Smooth muscle cell (in vitro differentiated cells): ENCODE results near the gene SLC22A5. TPM values are rescaled to one million over a fixed set of nuclear protein-coding genes. Genes with fewer than 3 reads are reported as not detected.
"Not testable (repeated sequence)": the region's sequence is repeated elsewhere in the genome, so short reads cannot be mapped to it uniquely, and the experiment has no call there.

Source experiments
- DNase-seq: peaks from one replicate; lab custom pipeline; 2025; ENCODE audit not compliant: unreplicated experiment; lab: John Stamatoyannopoulos, UW
- H2AFZ ChIP-seq: fragments of 200-600 bp; sonication (generic); 2 replicates; pipeline ENCODE4 v1.6.0; 2016; ENCODE audit warnings: antibody characterized with exemption, low read depth, mild to moderate bottlenecking
- H3F3A ChIP-seq: fragments of 200-600 bp; sonication (generic); 2 replicates; pipeline ENCODE4 v1.6.0; 2017; ENCODE audit warnings: antibody characterized with exemption, low read depth
- H3K27ac ChIP-seq: fragments of 200-600 bp; sonication (generic); 2 replicates; pipeline ENCODE4 v1.5.1; 2016; ENCODE audit warnings: low read depth, mild to moderate bottlenecking
- H3K27me3 ChIP-seq: fragments of 200-600 bp; sonication (generic); 2 replicates; pipeline ENCODE4 v1.6.1; 2016; ENCODE audit warnings: low read depth, mild to moderate bottlenecking
- H3K36me3 ChIP-seq: fragments of 200-600 bp; sonication (generic); 2 replicates; pipeline ENCODE4 v1.5.1; 2016; ENCODE audit warnings: low read depth
- H3K4me1 ChIP-seq: fragments of 200-600 bp; sonication (generic); 2 replicates; pipeline ENCODE4 v1.5.1; 2016; ENCODE audit warnings: low read depth
- H3K4me2 ChIP-seq: fragments of 200-600 bp; sonication (generic); 2 replicates; pipeline ENCODE4 v1.6.0; 2016; ENCODE audit warnings: mild to moderate bottlenecking
- H3K4me3 ChIP-seq: fragments of 200-600 bp; sonication (generic); 2 replicates; pipeline ENCODE4 v1.5.1; 2016; ENCODE audit warnings: mild to moderate bottlenecking
- H3K79me2 ChIP-seq: fragments of 200-600 bp; sonication (generic); 2 replicates; pipeline ENCODE4 v1.6.0; 2016; ENCODE audit warnings: low read depth, mild to moderate bottlenecking
- H3K9ac ChIP-seq: fragments of 200-600 bp; sonication (generic); 2 replicates; pipeline ENCODE4 v1.6.0; 2016; ENCODE audit warnings: low read depth
- H3K9me3 ChIP-seq: fragments of 200-600 bp; sonication (generic); replicated peaks from 2 replicates; pipeline ENCODE4 v1.5.1; 2016; ENCODE audit warnings: low read depth
- H4K20me1 ChIP-seq: fragments of 200-600 bp; sonication (generic); 2 replicates; pipeline ENCODE4 v1.6.0; 2016; ENCODE audit warnings: low read depth
- WGBS: methylation state at CpG from one replicate; pipeline ENCODE4 v1.1.7; 2016; ENCODE audit warnings: low lambda C conversion rate; 5-methylcytosine and 5-hydroxymethylcytosine counted together
- polyA plus RNA-seq: library from polyadenylated mRNA; unstranded; fragments of >200 nt; fragmentation: Nextera tagmentation; extraction: Ambion mirVana; gene quantifications from 2 replicates; pipeline ENCODE4 v1.2.1, GENCODE V29; 2016
- total RNA-seq: library from RNA; depleted of rRNA; stranded (reverse); fragments of >200 nt; gene quantifications from 2 replicates; pipeline ENCODE4 v1.2.3, GENCODE V29; 2014
- TF ChIP-seq, protein P1 (sequence below): fragments of 200-600 bp; sonication (generic); IDR thresholded peaks from 2 replicates; pipeline ENCODE4 v1.5.1; 2017; ENCODE audit warnings: borderline replicate concordance, mild to moderate bottlenecking, antibody characterized with exemption; ENCODE audit not compliant: insufficient read depth, poor library complexity, severe bottlenecking

SLC22A5 gene
- total and polyA plus RNA-seq, 2 experiments from 2014 or later, result 1.5 to 4.6 TPM

DNA sequence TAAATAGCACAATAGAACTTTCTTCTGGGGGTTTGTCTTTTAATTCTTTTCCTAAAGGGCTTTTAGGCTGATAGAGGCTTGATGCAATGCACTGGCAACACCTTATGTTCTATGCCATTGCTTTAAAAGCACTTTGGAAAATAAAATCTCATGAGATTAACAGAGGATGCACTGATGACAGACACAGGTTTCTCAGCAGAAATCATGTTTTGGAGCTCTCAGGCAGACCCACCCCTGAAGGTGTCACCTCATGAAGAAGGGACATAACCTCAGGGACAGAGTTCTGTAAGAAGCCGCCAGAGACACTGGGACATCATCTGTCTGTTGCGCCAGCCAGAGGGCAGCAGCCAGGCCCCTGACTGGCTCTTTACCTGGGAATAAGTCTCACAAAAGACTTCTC is 27.7 kb downstream of the SLC22A5 start:
- Histone ChIP-seq H3K9ac (no peak overlapping the region), H3F3A (no peaks in the 10 kb centered on the region), H3K27ac (no peak overlapping the region), H3K27me3 (peaks cover 4% of the 10 kb centered on the region), H3K79me2 (no peaks in the 10 kb centered on the region), H2AFZ (no peak overlapping the region), H3K4me2 (no peak overlapping the region), H3K4me3 (no peak overlapping the region), H3K36me3 (no peaks in the 10 kb centered on the region), H3K9me3 (no peaks in the 10 kb centered on the region), H3K4me1 (no peaks in the 10 kb centered on the region), H4K20me1 (no peaks in the 10 kb centered on the region)
- TF ChIP-seq, protein P1, sequence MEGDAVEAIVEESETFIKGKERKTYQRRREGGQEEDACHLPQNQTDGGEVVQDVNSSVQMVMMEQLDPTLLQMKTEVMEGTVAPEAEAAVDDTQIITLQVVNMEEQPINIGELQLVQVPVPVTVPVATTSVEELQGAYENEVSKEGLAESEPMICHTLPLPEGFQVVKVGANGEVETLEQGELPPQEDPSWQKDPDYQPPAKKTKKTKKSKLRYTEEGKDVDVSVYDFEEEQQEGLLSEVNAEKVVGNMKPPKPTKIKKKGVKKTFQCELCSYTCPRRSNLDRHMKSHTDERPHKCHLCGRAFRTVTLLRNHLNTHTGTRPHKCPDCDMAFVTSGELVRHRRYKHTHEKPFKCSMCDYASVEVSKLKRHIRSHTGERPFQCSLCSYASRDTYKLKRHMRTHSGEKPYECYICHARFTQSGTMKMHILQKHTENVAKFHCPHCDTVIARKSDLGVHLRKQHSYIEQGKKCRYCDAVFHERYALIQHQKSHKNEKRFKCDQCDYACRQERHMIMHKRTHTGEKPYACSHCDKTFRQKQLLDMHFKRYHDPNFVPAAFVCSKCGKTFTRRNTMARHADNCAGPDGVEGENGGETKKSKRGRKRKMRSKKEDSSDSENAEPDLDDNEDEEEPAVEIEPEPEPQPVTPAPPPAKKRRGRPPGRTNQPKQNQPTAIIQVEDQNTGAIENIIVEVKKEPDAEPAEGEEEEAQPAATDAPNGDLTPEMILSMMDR, result no peak
- 90% methylated on average over 2 of the region's 2 CpGs for WGBS
- DNase-seq, result no peak

DNA sequence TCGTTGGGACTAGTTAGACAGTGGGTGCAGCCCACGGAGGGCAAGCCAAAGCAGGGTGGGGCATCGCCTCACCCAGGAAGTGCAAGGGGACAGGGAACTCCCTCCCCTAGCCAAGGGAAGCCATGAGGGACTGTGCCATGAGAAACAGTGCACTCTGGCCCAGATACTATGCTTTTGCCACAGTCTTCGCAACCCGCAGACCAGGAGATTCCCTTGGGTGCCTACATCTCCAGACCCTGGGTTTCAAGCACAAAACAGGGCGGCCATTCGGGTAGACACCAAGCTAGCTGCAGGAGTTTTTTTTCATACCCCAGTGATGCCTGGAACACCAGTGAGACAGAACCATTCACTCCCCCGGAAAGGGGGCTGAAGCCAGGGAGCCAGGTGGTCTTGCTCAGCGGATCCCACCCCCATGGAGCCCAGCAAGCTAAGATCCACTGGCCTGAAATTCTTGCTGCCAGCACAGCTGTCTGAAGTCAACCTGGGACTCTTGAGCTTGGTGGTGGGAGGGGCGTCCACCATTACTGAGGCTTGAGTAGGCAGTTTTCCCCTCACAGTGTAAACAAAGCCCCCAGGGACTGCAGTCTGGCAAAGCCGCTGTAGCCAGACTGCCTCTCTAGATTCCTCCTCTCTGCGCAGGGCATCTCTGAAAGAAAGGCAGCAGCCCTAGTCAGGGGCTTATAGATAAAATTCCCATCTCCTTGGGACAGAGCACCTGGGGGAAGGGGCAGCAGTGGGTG is 28.6 kb downstream of the SLC22A5 start:
- not testable (repeated sequence) for H4K20me1 ChIP-seq, H3K4me2 ChIP-seq, H3K79me2 ChIP-seq, H3K9ac ChIP-seq, H3K36me3 ChIP-seq, H2AFZ ChIP-seq, H3K27ac ChIP-seq, H3K4me1 ChIP-seq, H3F3A ChIP-seq, H3K4me3 ChIP-seq, H3K27me3 ChIP-seq, H3K9me3 ChIP-seq, DNase-seq
- 81% methylated on average over 12 of the region's 12 CpGs for WGBS

DNA sequence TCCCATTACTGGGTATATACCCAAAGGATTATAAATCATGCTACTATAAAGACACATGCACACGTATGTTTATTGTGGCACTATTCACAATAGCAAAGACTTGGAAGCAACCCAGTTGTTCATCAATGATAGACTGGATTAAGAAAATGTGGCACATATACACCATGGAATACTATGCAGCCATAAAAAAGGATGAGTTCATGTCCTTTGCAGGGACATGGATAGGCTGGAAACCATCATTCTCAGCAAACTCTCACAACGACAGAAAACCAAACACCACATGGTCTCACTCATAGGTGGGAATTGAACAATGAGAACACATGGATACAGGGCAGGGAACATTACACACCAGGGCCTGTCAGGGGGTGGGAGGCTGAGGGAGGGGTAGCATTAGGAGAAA is 34.5 kb downstream of the SLC22A5 start:
- not testable (repeated sequence) for H3K36me3 ChIP-seq, H3K9me3 ChIP-seq, H3K4me1 ChIP-seq, H2AFZ ChIP-seq, H3K4me2 ChIP-seq, H3K79me2 ChIP-seq, H3F3A ChIP-seq, H4K20me1 ChIP-seq, H3K4me3 ChIP-seq, H3K9ac ChIP-seq, DNase-seq, H3K27ac ChIP-seq
- WGBS, result 83% methylated on average over 2 of the region's 2 CpGs
- peaks cover 13% of the 10 kb centered on the region for H3K27me3 ChIP-seq

DNA sequence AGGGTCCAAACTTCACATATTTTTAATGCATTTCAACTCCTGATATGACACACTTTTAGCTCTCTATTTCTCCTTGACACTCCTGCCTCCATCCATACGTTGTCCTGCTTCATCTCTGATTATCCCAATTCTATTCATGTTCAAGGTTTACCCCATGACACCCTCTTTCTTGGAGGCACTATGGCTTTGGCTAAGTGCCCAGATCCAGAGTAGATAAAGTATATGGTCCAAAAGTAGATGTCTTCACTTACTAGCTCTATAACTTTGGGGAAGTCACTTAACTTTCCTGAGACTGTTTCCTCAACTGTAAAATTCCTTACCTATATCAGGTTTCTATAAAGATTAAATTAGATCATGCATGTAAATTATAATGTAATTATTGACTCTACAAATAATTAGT is 36.1 kb downstream of the SLC22A5 start:
- Histone ChIP-seq H4K20me1 (no peaks in the 10 kb centered on the region), H3F3A (no peaks in the 10 kb centered on the region), H3K36me3 (no peaks in the 10 kb centered on the region), H3K27ac (no peak overlapping the region), H3K4me1 (no peaks in the 10 kb centered on the region), H3K79me2 (no peaks in the 10 kb centered on the region), H3K9me3 (no peaks in the 10 kb centered on the region), H3K27me3 (peaks cover 12% of the 10 kb centered on the region), H3K4me2 (no peak overlapping the region), H3K9ac (no peak overlapping the region), H2AFZ (no peak overlapping the region), H3K4me3 (no peak overlapping the region)
- TF ChIP-seq, protein P1, result no peak
- DNase-seq, result no peak
- WGBS, result 94% methylated on average over 1 of the region's 1 CpG
